ENCODE results near the gene PDCD11. TPM values are rescaled to one million over a fixed set of nuclear protein-coding genes. Genes with fewer than 3 reads are reported as not detected.

Gene PDCD11, protein sequence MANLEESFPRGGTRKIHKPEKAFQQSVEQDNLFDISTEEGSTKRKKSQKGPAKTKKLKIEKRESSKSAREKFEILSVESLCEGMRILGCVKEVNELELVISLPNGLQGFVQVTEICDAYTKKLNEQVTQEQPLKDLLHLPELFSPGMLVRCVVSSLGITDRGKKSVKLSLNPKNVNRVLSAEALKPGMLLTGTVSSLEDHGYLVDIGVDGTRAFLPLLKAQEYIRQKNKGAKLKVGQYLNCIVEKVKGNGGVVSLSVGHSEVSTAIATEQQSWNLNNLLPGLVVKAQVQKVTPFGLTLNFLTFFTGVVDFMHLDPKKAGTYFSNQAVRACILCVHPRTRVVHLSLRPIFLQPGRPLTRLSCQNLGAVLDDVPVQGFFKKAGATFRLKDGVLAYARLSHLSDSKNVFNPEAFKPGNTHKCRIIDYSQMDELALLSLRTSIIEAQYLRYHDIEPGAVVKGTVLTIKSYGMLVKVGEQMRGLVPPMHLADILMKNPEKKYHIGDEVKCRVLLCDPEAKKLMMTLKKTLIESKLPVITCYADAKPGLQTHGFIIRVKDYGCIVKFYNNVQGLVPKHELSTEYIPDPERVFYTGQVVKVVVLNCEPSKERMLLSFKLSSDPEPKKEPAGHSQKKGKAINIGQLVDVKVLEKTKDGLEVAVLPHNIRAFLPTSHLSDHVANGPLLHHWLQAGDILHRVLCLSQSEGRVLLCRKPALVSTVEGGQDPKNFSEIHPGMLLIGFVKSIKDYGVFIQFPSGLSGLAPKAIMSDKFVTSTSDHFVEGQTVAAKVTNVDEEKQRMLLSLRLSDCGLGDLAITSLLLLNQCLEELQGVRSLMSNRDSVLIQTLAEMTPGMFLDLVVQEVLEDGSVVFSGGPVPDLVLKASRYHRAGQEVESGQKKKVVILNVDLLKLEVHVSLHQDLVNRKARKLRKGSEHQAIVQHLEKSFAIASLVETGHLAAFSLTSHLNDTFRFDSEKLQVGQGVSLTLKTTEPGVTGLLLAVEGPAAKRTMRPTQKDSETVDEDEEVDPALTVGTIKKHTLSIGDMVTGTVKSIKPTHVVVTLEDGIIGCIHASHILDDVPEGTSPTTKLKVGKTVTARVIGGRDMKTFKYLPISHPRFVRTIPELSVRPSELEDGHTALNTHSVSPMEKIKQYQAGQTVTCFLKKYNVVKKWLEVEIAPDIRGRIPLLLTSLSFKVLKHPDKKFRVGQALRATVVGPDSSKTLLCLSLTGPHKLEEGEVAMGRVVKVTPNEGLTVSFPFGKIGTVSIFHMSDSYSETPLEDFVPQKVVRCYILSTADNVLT (N-terminal part only)
- 31.6 TPM for total RNA-seq

DNA sequence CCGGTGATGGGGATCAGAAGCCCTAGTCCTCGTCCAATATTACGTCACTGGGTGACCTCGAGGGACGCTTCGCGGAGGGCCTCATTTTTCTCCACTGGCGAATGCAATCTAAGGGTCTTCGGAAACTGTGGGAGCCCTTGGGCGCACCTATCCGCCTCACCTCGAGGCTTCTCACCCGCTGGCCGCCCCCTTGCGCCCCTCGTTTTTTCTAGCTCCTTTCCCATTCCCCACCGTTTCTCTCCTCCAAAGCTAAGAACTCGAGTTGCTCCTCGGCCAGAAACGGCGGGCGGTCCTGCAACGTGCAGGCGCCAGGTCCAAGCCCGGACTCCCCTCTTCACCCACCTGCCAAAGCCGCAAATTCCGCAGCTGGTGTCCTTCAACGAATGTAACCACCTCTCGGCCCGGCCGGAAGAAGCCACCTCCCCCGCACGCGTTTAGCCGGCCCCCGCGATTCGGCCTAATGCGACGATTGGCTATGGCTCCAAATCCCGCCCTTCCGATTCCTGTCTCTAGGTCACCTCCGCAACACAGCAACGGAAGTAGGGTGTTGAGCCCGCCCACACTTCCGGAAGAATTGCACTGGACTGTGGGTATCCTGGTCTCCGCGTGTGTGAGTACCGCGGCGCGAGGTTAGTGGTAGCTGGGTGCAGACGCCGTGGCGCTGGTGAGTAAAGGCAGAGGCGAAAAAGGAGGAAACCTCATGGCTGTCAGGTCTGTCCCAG is at the start of gene PDCD11, which contains the start of gene ATP5MK:
Gene PDCD11, plus strand, starts transcription at position 560 of the 722 bp plus-strand sequence. CDS start 1,801 bp downstream, outside the sequence.
Gene ATP5MK, minus strand, starts transcription at position 409 of the 722 bp plus-strand sequence. CDS start 4,018 bp downstream, outside the sequence.

DNA sequence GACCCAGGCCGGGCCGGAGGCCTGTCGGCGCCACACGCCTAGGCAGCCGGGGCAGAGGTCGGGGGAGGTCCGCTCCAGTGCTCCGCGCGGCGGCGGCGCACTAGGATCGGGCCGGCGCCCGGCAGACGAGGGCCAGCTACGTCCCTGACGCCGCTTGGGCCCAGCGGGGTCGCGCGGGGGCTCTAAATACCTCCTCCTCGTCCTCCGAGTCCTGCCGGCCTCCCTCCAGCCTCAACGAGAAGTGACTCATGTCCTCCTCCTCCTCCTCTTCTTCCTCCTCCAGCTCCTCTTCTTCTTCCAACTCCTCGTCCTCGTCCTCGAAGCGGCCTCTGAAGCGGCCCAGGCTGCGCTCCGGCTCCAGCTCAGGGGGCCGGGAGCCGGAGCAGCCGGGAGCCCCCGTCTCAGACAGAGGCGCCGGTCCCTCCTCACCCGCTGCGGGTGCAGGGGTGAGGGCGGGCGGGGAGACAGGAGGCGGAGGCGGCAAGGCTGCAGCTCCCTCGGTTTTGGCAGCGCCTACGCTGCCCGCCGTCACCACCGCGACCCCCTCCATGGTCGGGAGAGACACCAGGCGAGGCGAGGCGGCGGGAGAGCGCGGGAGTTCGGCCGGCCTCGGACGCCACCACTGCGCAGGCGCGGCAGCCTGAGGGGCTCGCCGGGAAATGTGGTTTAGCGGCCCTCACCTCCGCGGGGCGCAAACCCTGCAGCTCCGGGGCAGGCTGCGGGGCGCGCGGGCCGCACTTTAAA is 45.7 kb upstream of the PDCD11 start, which contains the start of gene PCGF6:
Gene PCGF6, minus strand, starts transcription at position 624 of the 744 bp plus-strand sequence. Its CDS starts 74 bp downstream, at position 550.

DNA sequence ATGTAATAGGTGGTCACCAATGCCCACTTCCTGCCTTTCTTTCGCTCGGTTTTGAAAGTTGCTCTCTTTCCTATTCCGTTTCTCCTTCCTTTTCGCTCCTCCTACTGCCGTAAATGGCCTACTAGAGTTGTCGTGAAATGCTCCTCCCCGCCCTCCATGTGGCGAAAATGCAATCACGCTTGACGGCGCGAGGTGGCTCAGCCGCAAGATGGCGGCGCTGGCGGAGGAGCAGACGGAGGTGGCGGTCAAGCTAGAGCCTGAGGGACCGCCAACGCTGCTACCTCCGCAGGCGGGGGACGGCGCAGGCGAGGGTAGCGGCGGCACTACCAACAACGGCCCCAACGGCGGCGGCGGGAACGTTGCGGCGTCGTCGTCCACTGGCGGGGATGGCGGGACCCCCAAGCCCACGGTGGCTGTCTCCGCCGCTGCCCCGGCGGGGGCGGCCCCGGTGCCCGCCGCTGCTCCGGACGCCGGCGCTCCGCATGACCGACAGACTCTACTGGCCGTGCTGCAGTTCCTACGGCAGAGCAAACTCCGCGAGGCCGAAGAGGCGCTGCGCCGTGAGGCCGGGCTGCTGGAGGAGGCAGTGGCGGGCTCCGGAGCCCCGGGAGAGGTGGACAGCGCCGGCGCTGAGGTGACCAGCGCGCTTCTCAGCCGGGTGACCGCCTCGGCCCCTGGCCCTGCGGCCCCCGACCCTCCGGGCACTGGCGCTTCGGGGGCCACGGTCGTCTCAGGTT is 28.5 kb upstream of the PDCD11 start, which contains the start of gene TAF5:
Gene TAF5, plus strand, starts transcription at position 195 of the 737 bp plus-strand sequence. Its CDS starts 14 bp downstream, at position 209.

DNA sequence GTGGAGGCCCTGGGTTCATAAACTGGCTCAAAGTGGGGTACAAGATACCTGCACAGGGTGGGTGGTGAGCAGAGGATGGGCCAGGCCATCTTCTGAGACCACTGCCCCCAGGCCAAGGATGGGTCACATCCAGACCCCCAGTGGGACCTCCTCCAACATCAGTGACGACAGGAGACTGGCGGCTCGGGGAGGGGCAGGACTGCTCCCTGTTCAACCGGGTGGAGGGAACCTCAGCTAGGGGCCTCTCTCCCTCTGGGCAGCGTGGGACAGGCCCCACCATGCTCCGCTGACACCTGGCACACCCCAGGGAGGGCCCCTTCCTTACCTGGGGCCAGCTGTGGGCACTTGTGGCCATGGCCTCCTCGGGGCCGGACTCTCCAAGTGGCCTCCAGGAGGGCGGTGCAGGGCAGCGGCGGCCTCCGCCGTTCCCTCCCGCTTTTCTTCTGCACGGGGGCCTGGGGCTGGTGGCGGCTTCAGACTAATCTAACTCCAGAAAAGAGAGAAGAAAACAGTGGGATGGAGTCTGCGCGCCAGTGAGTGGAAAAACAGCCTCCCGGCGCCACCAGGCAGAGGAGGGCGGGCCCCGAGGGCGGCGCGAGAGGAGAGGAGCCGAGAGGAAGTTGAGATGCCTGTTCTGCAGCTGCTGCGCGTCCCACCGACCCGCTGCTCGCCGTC is 55.5 kb downstream of the PDCD11 start, which contains the start of gene CALHM2:
Gene CALHM2, minus strand, starts transcription at position 540 of the 675 bp plus-strand sequence. CDS start 2,429 bp downstream, outside the sequence.

DNA sequence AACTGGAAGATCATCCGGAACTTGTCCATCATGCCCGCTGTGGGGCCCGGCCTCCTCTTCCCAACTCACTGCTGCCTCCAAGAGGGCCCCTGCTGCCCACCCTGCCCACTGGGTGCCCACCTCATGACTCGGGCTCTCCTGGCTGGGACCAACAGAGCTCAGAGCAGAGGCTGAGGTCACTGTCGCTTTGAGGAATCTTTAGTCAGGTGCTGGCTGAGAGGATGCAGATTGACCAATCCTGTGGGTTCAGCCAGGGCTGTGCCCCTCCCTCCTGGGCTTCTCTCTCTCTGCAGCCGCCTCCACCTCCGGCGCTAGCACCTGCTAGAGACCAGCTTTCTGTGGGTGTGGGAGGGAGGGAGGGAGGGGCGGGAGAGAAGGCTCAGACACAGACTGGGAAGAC is 62.3 kb downstream of the PDCD11 start, which contains the start of gene CALHM1:
Gene CALHM1, minus strand, starts transcription at position 181 of the 400 bp plus-strand sequence. Its CDS starts 149 bp downstream, at position 32.

DNA sequence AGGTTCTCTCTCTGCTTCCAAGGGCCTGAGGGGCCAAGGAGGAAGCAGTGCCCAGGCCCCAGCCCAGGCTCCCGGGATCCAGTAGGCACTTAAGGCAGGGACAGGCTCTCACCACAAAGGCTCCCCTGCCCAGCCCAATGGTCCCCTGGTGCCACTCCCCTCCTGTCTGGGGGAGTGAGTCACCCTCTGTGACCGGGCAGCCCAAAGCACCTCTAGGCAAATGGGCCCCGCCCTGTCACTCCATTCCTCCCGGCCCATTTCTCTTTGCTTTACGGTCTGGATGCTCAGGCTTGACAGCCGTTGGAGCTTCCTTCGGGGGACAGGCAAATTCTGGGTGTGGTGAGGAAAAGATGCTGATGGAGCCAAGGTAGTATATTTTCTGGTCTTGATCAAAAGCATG is 82.7 kb downstream of the PDCD11 start, which contains the start of gene CALHM3:
Gene CALHM3, minus strand, starts transcription at position 106 of the 400 bp plus-strand sequence. CDS start 208 bp downstream, outside the sequence.

DNA sequence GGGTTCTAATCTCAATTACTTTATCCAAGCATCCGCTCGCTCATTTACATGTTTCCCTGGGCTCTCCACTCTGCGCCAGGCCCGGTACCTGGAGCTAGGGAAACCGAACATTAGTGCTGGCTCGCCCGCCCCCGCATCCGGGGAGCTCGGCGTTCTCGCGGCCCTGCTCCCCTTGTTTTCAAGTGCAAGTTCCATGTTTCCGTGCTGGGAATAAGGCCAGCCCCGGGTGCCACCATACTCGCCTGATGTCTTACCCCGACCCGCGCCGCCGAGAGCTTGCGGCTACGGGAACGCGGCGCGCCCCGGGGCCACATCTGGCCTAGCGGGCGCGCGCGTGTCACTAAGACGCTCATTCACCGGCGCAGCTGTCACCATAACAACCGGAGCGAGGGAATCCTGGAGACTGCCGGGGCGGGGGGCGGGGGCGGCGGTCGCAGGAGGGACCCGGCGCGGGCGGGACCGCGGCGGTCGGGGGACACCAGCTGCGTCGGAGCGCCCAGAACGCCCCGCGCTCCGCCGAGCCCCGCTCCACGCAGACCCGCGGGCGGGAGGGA is 97.0 kb downstream of the PDCD11 start, which contains the start of gene NEURL1:
Gene NEURL1, plus strand, starts transcription at position 344 of the 554 bp plus-strand sequence. CDS start 683 bp downstream, outside the sequence.

Other genes with a start within 250 kb of the PDCD11 start
- gene NT5C2, start 203.4 kb upstream of the PDCD11 start, total RNA-seq, result 108 TPM
- not detected for gene RPEL1, start 150.7 kb upstream of the PDCD11 start, total RNA-seq
- 0.58 TPM for gene INA, start 119.5 kb upstream of the PDCD11 start, total RNA-seq
- 8.6 TPM for gene PCGF6, start 45.5 kb upstream of the PDCD11 start, total RNA-seq
- gene TAF5, start 28.6 kb upstream of the PDCD11 start, total RNA-seq, result 6.1 TPM
- 117 TPM for gene ATP5MK, start 151 bp upstream of the PDCD11 start, total RNA-seq
- 21.1 TPM for gene CALHM2, start 55.7 kb downstream of the PDCD11 start, total RNA-seq
- gene CALHM1, start 62.3 kb downstream of the PDCD11 start, total RNA-seq, result not detected
- not detected for gene CALHM3, start 82.6 kb downstream of the PDCD11 start, total RNA-seq
- 15.0 TPM for gene NEURL1, start 97.1 kb downstream of the PDCD11 start, total RNA-seq

Data from metanephros (tissue), 1 donor.